HG02870 (cell line): ENCODE results near the gene CSF1.
A peak's percentile ranks its signal among the peaks of the same experiment; 100 is the strongest.

Source experiments
- ATAC-seq: cut with Tn5 transposase; IDR thresholded peaks from one replicate; pipeline ENCODE4 v1.9.1; 2021; ENCODE audit warnings: mild to moderate bottlenecking, moderate library complexity; ENCODE audit not compliant: unreplicated experiment

Gene CSF1

DNA sequence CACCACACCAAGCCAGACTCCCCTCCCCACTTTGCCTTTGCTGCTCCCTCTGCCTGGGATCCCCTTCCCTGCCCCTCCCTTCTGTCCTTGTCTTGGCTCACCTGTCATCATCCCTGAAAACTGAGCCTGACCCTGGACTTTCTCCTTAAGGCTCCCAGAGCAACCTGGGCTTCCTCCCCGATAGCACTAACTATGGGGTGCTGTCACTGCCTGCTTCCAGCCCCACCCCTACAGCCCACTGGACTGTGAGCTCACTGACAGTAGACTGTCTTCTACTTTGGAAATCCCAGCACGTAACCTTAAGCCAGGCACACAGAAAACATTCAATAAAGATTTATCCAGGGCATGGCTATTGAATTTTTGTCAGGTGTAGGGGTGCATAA is 9.5 kb upstream of the CSF1 start:
- ATAC-seq, result no peak

GRCh38 chr1:109901524-109902145 is 9.0 kb upstream of the CSF1 start:
- no peak for ATAC-seq

DNA sequence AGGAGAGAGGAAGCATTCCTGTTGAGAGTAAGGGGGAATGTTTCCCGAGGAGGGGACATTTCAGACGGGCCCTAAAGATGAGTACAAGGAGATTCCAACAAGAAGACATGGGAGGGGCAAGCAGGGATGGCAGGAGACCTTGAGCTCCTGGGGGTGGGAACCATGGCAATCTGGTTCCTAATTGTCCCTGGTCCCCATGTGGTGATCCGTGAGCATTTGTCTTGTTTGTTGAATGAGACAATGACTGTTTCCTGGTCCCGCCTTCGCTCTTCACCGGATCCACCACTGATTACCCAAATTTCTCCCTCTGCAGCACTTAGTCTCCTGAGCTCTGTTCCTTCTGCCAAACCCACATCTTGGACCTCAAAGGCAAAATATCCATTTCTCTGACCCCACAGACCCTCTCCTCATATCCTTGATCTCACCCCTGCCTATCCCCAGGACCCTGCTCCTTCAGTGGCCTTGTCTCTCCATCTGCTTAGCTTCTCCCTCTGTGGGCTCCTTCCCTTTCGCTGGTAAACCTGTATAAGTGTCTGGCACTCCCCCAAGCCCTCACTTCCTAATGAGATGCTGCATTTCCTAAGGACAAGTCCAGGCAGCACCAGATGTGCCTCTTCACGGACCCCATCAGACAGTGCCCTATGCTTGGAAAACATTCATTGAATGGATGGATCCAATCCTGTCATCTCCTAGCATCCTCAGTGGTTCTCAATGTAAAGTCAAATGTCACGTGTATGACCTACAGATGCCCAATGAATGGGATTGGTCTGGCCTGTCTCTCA is 8.3 kb upstream of the CSF1 start:
- ATAC-seq, result no peak

GRCh38 chr1:109903376-109903930 is 7.2 kb upstream of the CSF1 start:
- no peak for ATAC-seq

GRCh38 chr1:109904105-109904817 is 6.4 kb upstream of the CSF1 start:
- ATAC-seq, result no peak

DNA sequence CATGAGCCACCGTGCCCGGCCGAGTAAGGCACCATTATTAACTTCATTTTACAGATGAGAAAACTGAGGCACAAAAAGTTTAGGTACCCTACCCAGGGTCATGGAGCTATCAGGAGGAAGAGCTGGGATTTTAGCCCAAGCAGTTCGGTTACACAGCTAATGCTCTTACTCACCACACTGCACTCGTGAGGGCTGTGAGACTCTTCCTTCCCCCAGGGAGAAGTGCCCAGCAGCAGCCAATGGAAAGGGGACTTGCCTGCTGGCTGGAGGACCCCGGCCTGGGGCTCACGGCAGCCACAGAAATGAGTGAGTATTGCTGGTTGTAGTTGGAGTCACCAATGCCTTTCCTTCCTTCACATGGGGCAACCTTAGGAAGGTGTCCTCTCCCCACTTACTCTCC is 5.2 kb upstream of the CSF1 start:
- ATAC-seq, result no peak

- ATAC-seq, result peak; percentile 87
Measured at GRCh38 chr1:109906160-109906838, 4.3 kb upstream of the CSF1 start.

DNA sequence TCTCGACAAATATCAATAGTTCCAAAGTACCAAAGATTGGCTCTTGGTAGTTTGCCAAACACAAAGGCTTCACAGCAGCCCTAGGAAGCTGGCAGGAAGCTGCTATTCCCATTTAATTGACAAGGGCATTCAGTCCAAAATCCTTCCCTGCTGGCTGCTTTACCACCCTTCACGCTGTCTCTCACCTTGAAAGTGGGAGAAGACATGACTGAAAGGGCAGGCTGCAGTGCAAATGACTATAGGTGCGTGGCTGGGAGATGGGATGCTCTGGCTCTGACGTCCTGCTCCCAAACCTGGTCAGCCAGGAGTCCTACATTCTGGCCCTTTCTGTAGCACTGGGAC is 3.8 kb upstream of the CSF1 start:
- no peak for ATAC-seq

DNA sequence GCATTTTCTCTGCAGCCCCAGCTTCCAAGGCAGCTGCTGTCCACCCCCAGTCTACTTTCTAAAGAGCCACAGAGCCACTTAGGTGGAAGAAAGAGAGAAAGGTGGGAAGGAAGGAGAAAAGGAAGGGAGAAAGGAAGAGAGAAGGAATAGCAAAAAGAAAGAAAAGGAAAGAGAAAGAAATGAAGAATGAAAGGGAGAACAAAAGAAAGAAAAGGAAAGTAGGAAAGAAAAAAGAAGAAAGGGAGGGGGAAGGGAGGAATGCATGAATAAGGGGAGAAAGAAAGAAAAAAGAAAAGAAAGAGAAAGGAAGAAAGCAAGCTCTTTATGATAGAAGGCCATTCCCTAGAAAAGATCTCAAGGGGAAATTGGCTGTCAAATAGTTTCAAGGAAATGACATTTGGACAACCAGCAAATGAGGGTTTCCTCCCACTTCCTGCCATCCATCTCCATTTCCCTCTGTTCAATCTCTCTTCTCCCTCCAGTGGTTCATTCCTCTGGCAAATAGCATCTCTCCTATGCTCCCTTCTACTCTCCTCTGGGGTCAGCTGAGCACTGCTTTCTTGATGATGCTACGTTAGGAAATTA is 3.4 kb upstream of the CSF1 start:
- ATAC-seq, result no peak

GRCh38 chr1:109908836-109909235 is 1.8 kb upstream of the CSF1 start:
- ATAC-seq, result no peak

DNA sequence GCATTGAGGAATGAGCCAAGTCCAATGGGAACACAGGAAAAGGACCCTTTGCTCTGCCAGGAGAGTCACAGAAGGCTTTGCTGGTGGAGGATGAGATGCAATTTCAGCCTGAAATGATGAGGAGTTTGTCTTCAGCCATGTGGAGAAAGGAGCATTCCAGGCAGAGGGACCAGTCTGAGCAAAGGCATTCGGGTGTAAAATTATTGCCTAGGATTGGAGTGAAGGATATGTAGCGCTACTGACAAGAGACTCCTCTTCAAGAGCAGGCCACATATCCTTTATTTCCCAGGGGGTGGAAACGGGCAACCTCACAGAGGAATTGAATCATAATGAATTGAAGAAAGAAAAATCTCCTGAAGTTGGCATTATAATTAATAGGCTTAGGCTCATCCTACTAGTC is 1.1 kb upstream of the CSF1 start:
- no peak for ATAC-seq

GRCh38 chr1:109910963-109911798 is 532 bp downstream of the CSF1 start:
- ATAC-seq, result no peak

- no peak for ATAC-seq
Measured at GRCh38 chr1:109912214-109912861, 1.7 kb downstream of the CSF1 start.

GRCh38 chr1:109912873-109913272 is 2.2 kb downstream of the CSF1 start:
- no peak for ATAC-seq

- ATAC-seq, result no peak
Measured at GRCh38 chr1:109913360-109913879, 2.8 kb downstream of the CSF1 start.

GRCh38 chr1:109914587-109915240 is 4.1 kb downstream of the CSF1 start:
- no peak for ATAC-seq

GRCh38 chr1:109917051-109917767 is 6.6 kb downstream of the CSF1 start:
- no peak for ATAC-seq
